Measurements from ENCODE around the gene NEK4. TPM values are rescaled to one million over a fixed set of nuclear protein-coding genes. Genes with fewer than 3 reads are reported as not detected.

Gene NEK4
- polyA plus RNA-seq, 3 donors, result 5.3 to 6.2 (median 5.4) TPM

Other genes starting within 250 kb of the NEK4 start
- gene NT5DC2, start 237.1 kb downstream of the NEK4 start, polyA plus RNA-seq, result 10 to 100 TPM; 10.8 to 42.7 (median 30.3) TPM
- gene UQCC5, start 234.3 kb downstream of the NEK4 start, polyA plus RNA-seq, result 10 to 100 TPM; 11.3 to 34.4 (median 21.4) TPM
- 10 to 100 TPM in 2 of 3 donors, 1 to 10 TPM in 1; 8.1 to 20.9 (median 15.3) TPM for gene PBRM1, start 85.0 kb downstream of the NEK4 start, polyA plus RNA-seq
- gene GNL3, start 84.9 kb downstream of the NEK4 start, polyA plus RNA-seq, result 10 to 100 TPM; 46.8 to 87.4 (median 67.3) TPM
- gene GLT8D1, start 65.1 kb downstream of the NEK4 start, polyA plus RNA-seq, result 10 to 100 TPM; 23.5 to 35.5 (median 30.4) TPM
- 100 to 1,000 TPM in 2 of 3 donors, 10 to 100 TPM in 1; 81.8 to 109 (median 101) TPM for gene SPCS1, start 64.8 kb downstream of the NEK4 start, polyA plus RNA-seq
- gene ITIH1, start 6.7 kb upstream of the NEK4 start, polyA plus RNA-seq, result under 1 TPM in 2 of 3 donors, not detected in 1; 0.30 to 0.37 TPM
- gene ITIH3, start 23.9 kb upstream of the NEK4 start, polyA plus RNA-seq, result 1 to 10 TPM in 1 of 3 donors, under 1 TPM in 2; 0.53 to 2.9 (median 0.91) TPM
- 10 to 100 TPM in 2 of 3 donors, 1 to 10 TPM in 1; 4.0 to 55.2 (median 21.1) TPM for gene ITIH4, start 59.7 kb upstream of the NEK4 start, polyA plus RNA-seq
- 100 to 1,000 TPM in 1 of 3 donors, 10 to 100 TPM in 1, 1 to 10 TPM in 1; 2.9 to 129 (median 19.6) TPM for gene MUSTN1, start 64.1 kb upstream of the NEK4 start, polyA plus RNA-seq
- 10 to 100 TPM in 2 of 3 donors, 1 to 10 TPM in 1; 4.1 to 14.4 (median 12.9) TPM for gene STIMATE, start 126.6 kb upstream of the NEK4 start, polyA plus RNA-seq

Data from adipose tissue (tissue), 3 donors.